GM18870 (cell line): ENCODE results near the gene ATRAID.
"Not testable (repeated sequence)": the region's sequence is repeated elsewhere in the genome, so short reads cannot be mapped to it uniquely, and the experiment has no call there.

Experiments
- ATAC-seq: cut with Tn5 transposase; IDR thresholded peaks from one replicate; pipeline ENCODE4 v1.9.1; 2021; ENCODE audit warnings: moderate library complexity; ENCODE audit not compliant: unreplicated experiment

Gene ATRAID

GRCh38 chr2:27191070-27191829 lies 20.6 kb upstream of the ATRAID start:
- no peak for ATAC-seq

- ATAC-seq = no peak
Measured at GRCh38 chr2:27194538-27195354, 17.1 kb upstream of the ATRAID start.

GRCh38 chr2:27195799-27196198 lies 16.0 kb upstream of the ATRAID start:
- not testable (repeated sequence) for ATAC-seq

GRCh38 chr2:27198068-27198467 lies 13.8 kb upstream of the ATRAID start:
- ATAC-seq = not testable (repeated sequence)

GRCh38 chr2:27198627-27199026 lies 13.2 kb upstream of the ATRAID start:
- no peak for ATAC-seq

- ATAC-seq = no peak
Measured at GRCh38 chr2:27199241-27199640, 12.6 kb upstream of the ATRAID start.

GRCh38 chr2:27201675-27202074 lies 10.2 kb upstream of the ATRAID start:
- no peak for ATAC-seq

- ATAC-seq = no peak
Measured at GRCh38 chr2:27202854-27203253, 9.0 kb upstream of the ATRAID start.

- no peak for ATAC-seq
Measured at GRCh38 chr2:27203741-27204140, 8.1 kb upstream of the ATRAID start.

- no peak for ATAC-seq
Measured at GRCh38 chr2:27204566-27204965, 7.3 kb upstream of the ATRAID start.

GRCh38 chr2:27205206-27205605 lies 6.6 kb upstream of the ATRAID start:
- no peak for ATAC-seq

GRCh38 chr2:27206346-27206745 lies 5.5 kb upstream of the ATRAID start:
- no peak for ATAC-seq

- ATAC-seq = no peak
Measured at GRCh38 chr2:27208486-27209050, 3.3 kb upstream of the ATRAID start.

- no peak for ATAC-seq
Measured at GRCh38 chr2:27209621-27210401, 2.0 kb upstream of the ATRAID start.

- ATAC-seq = no peak
Measured at GRCh38 chr2:27211241-27211942, 449 bp upstream of the ATRAID start.

- ATAC-seq = no peak
Measured at GRCh38 chr2:27212626-27213471, 1.0 kb downstream of the ATRAID start.

GRCh38 chr2:27214941-27215340 lies 3.1 kb downstream of the ATRAID start:
- no peak for ATAC-seq

GRCh38 chr2:27216416-27217137 lies 4.7 kb downstream of the ATRAID start:
- no peak for ATAC-seq
